LNCAP (cell line): ENCODE results near the gene DLG1.

ENCODE experiments used
- TF ChIP-seq, protein P1 (sequence below): fragments of 450-650 bp; IDR thresholded peaks from 2 replicates; pipeline ENCODE4 v1.5.1; 2017; ENCODE audit warnings: mild to moderate bottlenecking

Gene DLG1

DNA sequence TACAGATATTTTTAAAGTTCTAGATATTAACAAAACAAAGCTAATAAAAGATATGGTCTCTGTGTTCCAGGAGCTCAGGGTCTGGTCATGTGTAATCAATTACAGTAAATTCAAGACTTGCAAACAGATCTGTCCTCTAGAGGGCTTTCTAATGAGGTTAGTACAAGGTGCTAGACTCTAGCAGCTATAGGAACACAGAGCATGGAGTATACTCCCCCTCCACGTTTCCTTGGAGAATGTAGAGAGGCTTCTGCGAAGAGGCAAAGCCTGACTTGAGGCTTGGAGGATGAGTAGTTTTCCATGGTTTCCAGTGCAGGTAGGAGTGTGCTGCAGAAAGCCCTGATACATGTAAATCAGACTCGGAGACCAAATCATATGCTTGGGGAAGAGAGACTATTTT is 32.7 kb upstream of the DLG1 start:
- TF ChIP-seq, protein P1, sequence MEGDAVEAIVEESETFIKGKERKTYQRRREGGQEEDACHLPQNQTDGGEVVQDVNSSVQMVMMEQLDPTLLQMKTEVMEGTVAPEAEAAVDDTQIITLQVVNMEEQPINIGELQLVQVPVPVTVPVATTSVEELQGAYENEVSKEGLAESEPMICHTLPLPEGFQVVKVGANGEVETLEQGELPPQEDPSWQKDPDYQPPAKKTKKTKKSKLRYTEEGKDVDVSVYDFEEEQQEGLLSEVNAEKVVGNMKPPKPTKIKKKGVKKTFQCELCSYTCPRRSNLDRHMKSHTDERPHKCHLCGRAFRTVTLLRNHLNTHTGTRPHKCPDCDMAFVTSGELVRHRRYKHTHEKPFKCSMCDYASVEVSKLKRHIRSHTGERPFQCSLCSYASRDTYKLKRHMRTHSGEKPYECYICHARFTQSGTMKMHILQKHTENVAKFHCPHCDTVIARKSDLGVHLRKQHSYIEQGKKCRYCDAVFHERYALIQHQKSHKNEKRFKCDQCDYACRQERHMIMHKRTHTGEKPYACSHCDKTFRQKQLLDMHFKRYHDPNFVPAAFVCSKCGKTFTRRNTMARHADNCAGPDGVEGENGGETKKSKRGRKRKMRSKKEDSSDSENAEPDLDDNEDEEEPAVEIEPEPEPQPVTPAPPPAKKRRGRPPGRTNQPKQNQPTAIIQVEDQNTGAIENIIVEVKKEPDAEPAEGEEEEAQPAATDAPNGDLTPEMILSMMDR, result no peak; the same call in 1 of the 2 replicates

DNA sequence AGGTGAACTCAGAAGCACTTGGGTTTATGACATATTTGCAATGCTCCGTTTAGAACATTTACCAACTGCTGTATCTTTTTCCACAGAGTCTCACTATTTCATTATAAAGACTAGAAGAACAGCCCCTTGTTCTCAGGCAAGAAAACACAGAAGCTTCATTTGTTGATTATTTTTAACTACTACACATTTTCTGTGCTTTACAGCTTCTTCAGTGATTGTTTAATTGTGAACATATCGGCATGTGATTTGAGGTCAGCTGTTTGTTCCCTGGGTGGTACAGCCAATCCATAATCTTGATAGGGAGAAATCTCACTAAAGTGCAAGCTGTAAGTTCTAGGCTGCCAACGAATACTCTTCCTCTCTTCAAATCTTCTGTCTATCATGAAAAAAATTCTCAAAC is 31.0 kb upstream of the DLG1 start:
- TF ChIP-seq, protein P1, result no peak

DNA sequence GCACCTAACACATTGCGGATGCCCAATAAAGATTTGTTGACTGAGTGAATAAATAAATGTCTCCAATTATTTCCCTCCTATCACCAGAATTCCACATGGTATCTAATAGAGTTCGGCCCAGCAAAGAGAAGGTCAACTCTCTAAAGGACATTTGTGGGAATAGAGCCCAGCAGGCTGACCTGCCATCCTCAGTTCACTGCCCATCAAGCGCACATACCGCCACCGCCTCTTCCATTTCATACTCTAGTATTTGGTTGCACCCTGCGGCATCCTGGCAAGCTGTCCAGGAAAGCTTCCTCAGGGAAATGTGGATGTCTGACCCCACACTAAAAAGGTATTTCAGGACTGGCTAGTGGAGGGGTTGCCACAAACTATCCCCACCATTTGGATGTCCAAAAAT is 29.8 kb upstream of the DLG1 start:
- TF ChIP-seq, protein P1, result no peak

DNA sequence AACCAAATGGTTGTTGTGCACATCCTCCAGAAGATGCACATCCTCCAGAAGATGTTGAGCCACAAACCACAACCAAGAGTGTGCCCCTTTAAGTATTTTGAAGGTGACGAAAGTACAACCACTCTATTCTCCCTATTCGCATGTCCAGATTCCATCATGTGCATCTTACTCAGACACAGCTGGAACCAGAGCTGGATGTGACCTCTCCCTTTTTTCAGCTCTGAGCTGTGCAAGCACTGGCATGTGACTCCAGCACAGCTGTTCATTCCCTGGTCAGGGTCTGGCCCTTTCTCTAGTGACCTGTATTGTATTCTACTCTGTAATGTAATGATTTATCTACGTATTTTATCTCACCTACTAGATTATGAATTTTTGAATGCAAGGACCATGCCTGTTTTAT is 29.3 kb upstream of the DLG1 start:
- TF ChIP-seq, protein P1, result no peak

DNA sequence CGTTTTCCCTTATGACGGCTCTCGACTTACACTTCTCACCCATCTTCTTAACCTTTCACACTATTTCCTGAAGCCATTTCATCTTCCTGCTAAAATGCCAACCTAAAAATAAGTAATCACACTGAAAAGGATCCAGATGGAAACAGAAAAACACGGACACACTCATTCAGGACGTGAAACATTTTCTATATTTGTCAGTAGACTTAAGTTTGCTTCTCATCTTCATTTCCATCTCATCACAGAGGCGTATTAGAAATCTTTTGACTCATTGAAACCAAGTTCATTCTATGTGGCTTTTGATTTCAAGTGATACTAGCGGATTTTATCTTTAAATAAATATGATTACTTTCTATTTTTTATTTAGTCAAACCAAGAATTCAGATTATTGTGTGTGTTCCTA is 27.4 kb upstream of the DLG1 start:
- TF ChIP-seq, protein P1, result no peak

DNA sequence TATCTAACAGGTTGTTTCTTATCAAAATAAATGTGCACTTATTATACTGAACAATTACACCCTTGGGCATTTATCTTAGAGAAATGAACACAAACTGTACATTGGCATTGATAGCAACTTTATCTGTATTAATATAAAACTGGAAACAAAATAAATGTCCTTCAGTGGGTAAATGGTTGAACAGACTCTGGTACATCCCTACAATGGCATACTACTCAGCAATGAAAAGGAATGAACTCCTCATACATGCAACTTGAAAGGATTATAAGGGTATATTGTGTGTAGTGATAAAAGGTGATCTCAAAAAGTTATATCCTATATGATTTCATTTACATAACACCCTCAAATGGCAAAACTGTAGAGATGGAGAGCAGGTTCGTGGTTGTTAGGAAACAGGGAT is 23.7 kb upstream of the DLG1 start:
- TF ChIP-seq, protein P1, result no peak

DNA sequence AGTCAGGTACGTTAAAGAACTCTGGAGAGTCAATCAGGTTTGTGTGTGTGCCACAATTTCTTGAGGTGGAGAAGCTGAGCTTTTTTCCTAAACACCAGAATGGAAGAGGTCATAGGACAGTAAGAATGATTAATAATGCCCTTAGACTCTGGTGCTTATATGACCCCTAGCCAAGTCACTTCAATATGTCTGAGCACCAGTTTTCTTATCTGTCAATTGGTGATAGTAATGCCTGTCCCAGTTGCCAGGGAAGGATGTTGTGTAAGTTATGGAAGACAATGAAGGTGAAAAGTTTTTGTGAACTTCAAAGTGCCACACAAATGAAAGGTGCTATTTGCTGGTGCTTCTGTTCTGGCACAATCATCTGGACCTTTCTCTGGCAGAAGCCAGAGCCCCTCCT is 22.2 kb upstream of the DLG1 start:
- TF ChIP-seq, protein P1, result no peak

DNA sequence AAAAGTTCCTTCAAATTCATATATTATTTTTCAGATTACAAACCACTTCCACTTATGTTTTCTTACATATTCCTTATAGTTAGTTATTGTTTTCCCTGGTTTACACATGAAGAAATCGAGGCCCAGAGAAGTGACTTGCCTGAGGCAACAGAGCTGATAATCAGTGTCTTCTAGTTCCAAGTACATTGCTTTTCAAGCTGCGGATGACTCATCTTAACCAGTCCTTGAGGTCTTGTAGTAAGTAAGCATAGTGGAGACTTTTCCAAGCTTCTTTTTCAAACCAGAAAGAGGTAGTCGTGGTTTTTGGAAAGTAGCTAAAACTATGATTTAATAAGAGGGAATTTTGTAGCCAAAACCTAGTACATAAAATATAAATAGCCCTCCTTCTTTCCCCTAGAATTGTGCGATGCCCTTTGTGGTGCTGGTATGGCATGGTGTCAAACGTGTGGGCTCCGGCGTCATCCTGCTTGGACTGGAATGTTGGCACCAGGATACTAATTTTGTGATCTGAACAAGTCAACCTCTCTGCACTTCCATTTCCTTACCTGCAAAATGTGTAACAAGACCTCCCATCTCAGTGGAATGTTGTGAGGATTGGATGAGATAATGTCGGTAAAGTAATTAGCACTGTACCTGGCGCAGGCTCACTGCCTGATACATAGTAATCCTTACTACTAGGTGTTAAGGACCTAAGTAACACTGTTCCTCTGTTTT is 19.0 kb upstream of the DLG1 start:
- TF ChIP-seq, protein P1, result no peak
